K562 (cell line): ENCODE measurements around the gene JAK3. TPM values are rescaled to one million over a fixed set of nuclear protein-coding genes. Genes with fewer than 3 reads are reported as not detected.

Source experiments
- ATAC-seq: fragments of 200-7000 bp; cut with Tn5 transposase; 3 replicates; pipeline ENCODE4 v1.9.1; 2020; ENCODE audit warnings: moderate library complexity
- BruUV-seq: library from RNA; stranded (reverse); fragments of 400-500 nt; replicated peaks from 2 replicates; lab custom pipeline; 2021; lab: Mats Ljungman, UMichigan
- CTCF ChIA-PET: fragments of 300-600 bp; formaldehyde crosslinking; extraction: SDS; loops from one replicate; lab custom pipeline; 2021; ENCODE audit warnings: low intra/inter-chr PET ratio; lab: Yijun Ruan, JAX
- POLR2A ChIA-PET: fragments of 300-600, 350-650 bp; sonication (Branson Sonifier 250); formaldehyde crosslinking; extraction: SDS; loops from one replicate; lab custom pipeline; 2021; ENCODE audit warnings: antibody characterized with exemption, inconsistent platforms; lab: Yijun Ruan, JAX
- DNase-seq, 4 experiments: peaks; one replicate each; pipeline versions ENCODE4 v3.0.0 to v3.0.0-alpha.2; 2011 to 2018; ENCODE audit warnings: low spot score in 3 of 4, mixed read lengths in 3 of 4; ENCODE audit errors: extremely low read depth in 1 of 4
- FAIRE-seq: peaks from 2 replicates; lab custom pipeline; 2011; peaks lifted over from hg19 to GRCh38; lab: Jason Lieb, UNC
- H2AFZ ChIP-seq: 2 replicates; pipeline ENCODE4 v1.6.0; 2011; ENCODE audit warnings: low read depth, low read length, control low read depth, inconsistent platforms
- H3K27ac ChIP-seq: fragments of 200-600 bp; 3 replicates; pipeline ENCODE4 v1.8.0; 2011; ENCODE audit warnings: low read depth, mild to moderate bottlenecking, control low read depth, inconsistent platforms, low read length, moderate library complexity, mixed read lengths; ENCODE audit errors: extremely low read depth
- H3K27me3 ChIP-seq, 2 experiments: fragments of 300-600 bp in 1 of 2; 2 replicates in 1 of 2; 3 replicates in 1 of 2; pipeline versions ENCODE4 v1.6.0 to v1.8.0; 2011; ENCODE audit warnings: inconsistent platforms in 2 of 2, low read length in 2 of 2, mild to moderate bottlenecking in 1 of 2, mixed read lengths in 1 of 2, moderate library complexity in 1 of 2; ENCODE audit not compliant: control insufficient read depth in 2 of 2, insufficient read depth in 2 of 2
- H3K36me3 ChIP-seq: fragments of 300-600 bp; 3 replicates; pipeline ENCODE4 v1.8.0; 2011; ENCODE audit warnings: mild to moderate bottlenecking, low read length, inconsistent platforms; ENCODE audit not compliant: control insufficient read depth, insufficient read depth
- H3K4me1 ChIP-seq, 2 experiments: fragments of 200-600 bp in 1 of 2; replicated peaks in 1 of 2; 2 replicates in 1 of 2; 3 replicates in 1 of 2; pipeline versions ENCODE4 v1.5.1 to v1.8.0; 2011; ENCODE audit warnings: inconsistent platforms in 2 of 2, low read length in 2 of 2, mild to moderate bottlenecking in 1 of 2, mixed read lengths in 1 of 2, moderate library complexity in 1 of 2; ENCODE audit not compliant: control insufficient read depth in 2 of 2, insufficient read depth in 2 of 2
- H3K4me2 ChIP-seq: 2 replicates; pipeline ENCODE4 v1.6.1; 2011; ENCODE audit warnings: low read length, control low read depth, inconsistent platforms, mixed read lengths; ENCODE audit not compliant: insufficient read depth
- H3K4me3 ChIP-seq: fragments of 200-600 bp; sonication (generic), shearing (Covaris generic); 2 replicates; pipeline ENCODE4 v1.5.1; 2016; ENCODE audit warnings: control low read depth, inconsistent platforms
- H3K79me2 ChIP-seq: fragments of 200-600 bp; 3 replicates; pipeline ENCODE4 v1.8.0; 2011; ENCODE audit warnings: low read length, inconsistent platforms; ENCODE audit not compliant: control insufficient read depth, insufficient read depth
- H3K9ac ChIP-seq, 2 experiments: 2 replicates each; pipeline versions ENCODE4 v1.6.0 to v1.6.1; 2011; ENCODE audit warnings: low read depth in 2 of 2, low read length in 2 of 2, control low read depth in 1 of 2, inconsistent platforms in 1 of 2, mild to moderate bottlenecking in 1 of 2, mixed read lengths in 1 of 2; ENCODE audit not compliant: insufficient read depth in 1 of 2
- H3K9me1 ChIP-seq: one replicate; pipeline ENCODE4 v1.6.0; 2011; ENCODE audit warnings: inconsistent platforms, mild to moderate bottlenecking, low read length, moderate library complexity; ENCODE audit not compliant: control insufficient read depth, insufficient read depth
- H3K9me3 ChIP-seq: replicated peaks from 2 replicates; pipeline ENCODE4 v1.5.1; 2011; ENCODE audit warnings: low read depth, low read length, inconsistent platforms; ENCODE audit not compliant: control insufficient read depth, insufficient read depth
- H4K20me1 ChIP-seq: replicated peaks from 2 replicates; pipeline ENCODE4 v1.6.1; 2011; ENCODE audit warnings: low read length, inconsistent platforms, mixed read lengths; ENCODE audit not compliant: control insufficient read depth, insufficient read depth
- BMI1 ChIP-seq: fragments of 150-350 bp; IDR thresholded peaks from 2 replicates; pipeline ENCODE4 v1.6.1; 2014; ENCODE audit warnings: low read length
- DEAF1 ChIP-seq: fragments of 450-650 bp; formaldehyde crosslinking; IDR thresholded peaks from 2 replicates; pipeline ENCODE4 v1.4.0; 2020; ENCODE audit warnings: mild to moderate bottlenecking, moderate library complexity
- RERE ChIP-seq: sonication (generic); formaldehyde crosslinking; IDR thresholded peaks from 2 replicates; pipeline ENCODE4 v1.8.0; 2023; ENCODE audit warnings: missing genetic modification reagents, mild to moderate bottlenecking, borderline replicate concordance
- TEAD2 ChIP-seq: fragments of 450-650 bp; IDR thresholded peaks from 2 replicates; pipeline ENCODE4 v1.6.1; 2016; ENCODE audit warnings: missing genetic modification characterization, control low read depth, missing compliant biosample characterization
- WGBS: fragments of 100-300 bp; shearing (Covaris generic); methylation state at CpG from one replicate; pipeline ENCODE4 v1.1.6; 2016; ENCODE audit warnings: low coverage, mixed read lengths; ENCODE audit not compliant: insufficient coverage; ENCODE audit errors: missing lambda C conversion rate; 5-methylcytosine and 5-hydroxymethylcytosine counted together
- in situ Hi-C: fragments of 300-500 bp; cut with MboI; formaldehyde crosslinking; loops from 4 replicates; pipeline ENCODE4 v1.15.0; 2018; ENCODE audit warnings: inconsistent platforms, mixed read lengths
- intact Hi-C: fragments of 100-400 bp; cut with micrococcal nuclease; formaldehyde crosslinking; loops from 2 replicates; pipeline ENCODE4 v1.14.2; 2022
- polyA plus RNA-seq, 8 experiments: library from polyadenylated mRNA; depleted of rRNA in 4 of 8; stranded (reverse) in 5 of 8; unstranded in 3 of 8; fragments of >200 nt; fragmentation: Nextera tagmentation in 2 of 8; fragmentation: Illumina TruSeq in 1 of 8; extraction: Ambion mirVana in 2 of 8; extraction: Trizol in 1 of 8; gene quantifications; 2 replicates each; pipeline versions ENCODE4 v1.2.1 to v1.2.3, GENCODE V29; 2011 to 2014; ENCODE audit warnings: inconsistent platforms in 1 of 8, missing spikeins in 1 of 8
- total RNA-seq, 7 experiments: library from RNA; depleted of rRNA in 6 of 7; stranded (reverse); fragments of >200 nt in 6 of 7; fragmentation: Illumina TruSeq in 2 of 7; extraction: Trizol in 2 of 7; gene quantifications; 2 replicates each; pipeline versions ENCODE4 v1.2.1 to v1.2.3, GENCODE V29; 2011 to 2021; ENCODE audit warnings: low replicate concordance in 1 of 7

Gene JAK3
- total and polyA plus RNA-seq, 9 of the 15 experiments (the other 6 are each of a cell fraction or from before 2014, with no cell fraction given) = 0.01 to 0.18 (median 0.07) TPM; not detected in 1

- DNase-seq (peak in 1 of 4 experiments; percentile 3), ATAC-seq (no peak), FAIRE-seq (no peak)
- TF ChIP-seq TEAD2 = no peak
- TF ChIP-seq DEAF1 = no peak
- TF ChIP-seq BMI1 = no peak
- TF ChIP-seq RERE (CRISPR knock-in tag) = no peak
- H3K36me3 ChIP-seq = peaks cover 10% of the 10 kb centered on the region; the same call in 2 of the 3 replicates
- in situ Hi-C loops = loop anchor here (5.0 kb wide), 1 partner anchor 59 kb away; no protein-coding TSS in a partner anchor
- ChIA-PET CTCF (interaction anchor here (1.6 kb wide), 1 partner anchor 129 kb away, joined by 4 read pairs; no protein-coding TSS in a partner anchor), POLR2A (interaction anchor here (1.0 to 1.8 kb wide), 2 partner anchors 38 to 61 kb away, joined by 3 to 4 read pairs; no protein-coding TSS in a partner anchor)
- H3K79me2 ChIP-seq = no peaks in the 10 kb centered on the region
- no peaks in the 10 kb centered on the region for H3K9me1 ChIP-seq
- H3K4me2 ChIP-seq = no peak overlapping the region
- H3K9ac ChIP-seq = 0 out of 4 replicates have a peak overlapping the region, but pooled peaks of 1 of the 2 experiments have one; percentile 1
- H3K9me3 ChIP-seq = no peaks in the 10 kb centered on the region
- intact Hi-C loops = loop anchor here (10.0 kb wide), 1 partner anchor 186 kb away; no protein-coding TSS in a partner anchor
- no peak overlapping the region for H3K4me3 ChIP-seq
- no peak overlapping the region for H3K27ac ChIP-seq
- 39% methylated on average over 6 of the region's 6 CpGs for WGBS
- peaks cover 23% of the 10 kb centered on the region; the same call in 1 of the 2 replicates for H4K20me1 ChIP-seq
- no peak overlapping the region for H2AFZ ChIP-seq
- no peaks in the 10 kb centered on the region for H3K27me3 ChIP-seq
- peaks cover 11 to 52% of the 10 kb centered on the region in 2 experiments; a peak in 4 of 5 replicates for H3K4me1 ChIP-seq
- BruUV-seq = no TSS peak
Observed at GRCh38 chr19:17868669-17869068, 20.9 kb upstream of the JAK3 start.
